HepG2 (cell line): ENCODE data around the gene FETUB. TPM values are rescaled to one million over a fixed set of nuclear protein-coding genes. Genes with fewer than 3 reads are reported as not detected.
A peak's percentile ranks its signal among the peaks of the same experiment; 100 is the strongest.

Experiments
- KAT7 ChIP-seq: IDR thresholded peaks from 2 replicates; pipeline ENCODE4 v1.6.1; 2018; ENCODE audit warnings: borderline replicate concordance, missing compliant biosample characterization
- PCBP2 ChIP-seq: fragments of 200-400 bp; formaldehyde crosslinking; optimal IDR thresholded peaks from 2 replicates; pipeline ENCODE3; 2018; ENCODE audit warnings: low read length, low read depth; ENCODE audit not compliant: poor library complexity, severe bottlenecking
- RFX3 ChIP-seq: IDR thresholded peaks from 2 replicates; pipeline ENCODE4 v1.6.1; 2016; ENCODE audit warnings: missing biosample characterization, missing genetic modification reagents
- ZMYM2 ChIP-seq: sonication (generic); formaldehyde crosslinking; IDR thresholded peaks from 2 replicates; pipeline ENCODE4 v1.8.0; 2022; ENCODE audit warnings: mild to moderate bottlenecking, missing genetic modification reagents
- ZNF12 ChIP-seq: sonication (generic); formaldehyde crosslinking; IDR thresholded peaks from 2 replicates; pipeline ENCODE4 v1.5.0; 2020; ENCODE audit warnings: missing genetic modification reagents
- ZNF296 ChIP-seq: sonication (generic); formaldehyde crosslinking; conservative IDR thresholded peaks from 2 replicates; pipeline ENCODE4 v1.5.0; 2020; ENCODE audit warnings: mild to moderate bottlenecking, missing genetic modification reagents
- ZNF503 ChIP-seq: sonication (generic); formaldehyde crosslinking; IDR thresholded peaks from 2 replicates; pipeline ENCODE4 v1.4.0; 2020; ENCODE audit warnings: missing genetic modification reagents
- ZNF704 ChIP-seq: sonication (generic); formaldehyde crosslinking; IDR thresholded peaks from 2 replicates; pipeline ENCODE4 v1.8.1; 2023; ENCODE audit warnings: mild to moderate bottlenecking, inconsistent platforms, moderate library complexity, missing genetic modification reagents, borderline replicate concordance
- polyA plus RNA-seq, 8 experiments: library from polyadenylated mRNA; depleted of rRNA in 3 of 8; stranded (reverse) in 7 of 8; unstranded in 1 of 8; fragments of >200 nt; fragmentation: Illumina TruSeq in 4 of 8; extraction: Trizol in 4 of 8; gene quantifications; 2 replicates each; pipeline versions ENCODE4 v1.2.1 to v1.2.3, GENCODE V29; 2011 to 2016; ENCODE audit warnings: low read depth in 4 of 8, missing spikeins in 1 of 8, mixed read lengths in 1 of 8; ENCODE audit not compliant: insufficient read depth in 1 of 8
- total RNA-seq, 5 experiments: library from RNA; depleted of rRNA; stranded (reverse); fragments of >200 nt; fragmentation: Illumina TruSeq; extraction: Trizol; gene quantifications; 2 replicates each; pipeline ENCODE4 v1.2.3, GENCODE V29; 2016; ENCODE audit warnings: low read depth in 1 of 5
- TF ChIP-seq, protein P1 (sequence below): sonication (generic); formaldehyde crosslinking; IDR thresholded peaks from 2 replicates; pipeline ENCODE4 v1.9.0; 2021; ENCODE audit warnings: missing genetic modification reagents, borderline replicate concordance
- TF ChIP-seq, protein P2 (sequence below): sonication (generic); formaldehyde crosslinking; conservative IDR thresholded peaks from 2 replicates; pipeline ENCODE4 v1.8.0; 2022; ENCODE audit warnings: mild to moderate bottlenecking, moderate library complexity, missing genetic modification reagents
- TF ChIP-seq, protein P3 (sequence below): sonication (generic); formaldehyde crosslinking; IDR thresholded peaks from one replicate; pipeline ENCODE4 v1.5.1; 2020; ENCODE audit warnings: mild to moderate bottlenecking, missing genetic modification reagents; ENCODE audit errors: not compliant biosample characterization

The FETUB gene
- total and polyA plus RNA-seq, 2 of the 13 experiments (the other 11 are each of a cell fraction or from before 2014, with no cell fraction given): 2.1 to 4.4 TPM

DNA sequence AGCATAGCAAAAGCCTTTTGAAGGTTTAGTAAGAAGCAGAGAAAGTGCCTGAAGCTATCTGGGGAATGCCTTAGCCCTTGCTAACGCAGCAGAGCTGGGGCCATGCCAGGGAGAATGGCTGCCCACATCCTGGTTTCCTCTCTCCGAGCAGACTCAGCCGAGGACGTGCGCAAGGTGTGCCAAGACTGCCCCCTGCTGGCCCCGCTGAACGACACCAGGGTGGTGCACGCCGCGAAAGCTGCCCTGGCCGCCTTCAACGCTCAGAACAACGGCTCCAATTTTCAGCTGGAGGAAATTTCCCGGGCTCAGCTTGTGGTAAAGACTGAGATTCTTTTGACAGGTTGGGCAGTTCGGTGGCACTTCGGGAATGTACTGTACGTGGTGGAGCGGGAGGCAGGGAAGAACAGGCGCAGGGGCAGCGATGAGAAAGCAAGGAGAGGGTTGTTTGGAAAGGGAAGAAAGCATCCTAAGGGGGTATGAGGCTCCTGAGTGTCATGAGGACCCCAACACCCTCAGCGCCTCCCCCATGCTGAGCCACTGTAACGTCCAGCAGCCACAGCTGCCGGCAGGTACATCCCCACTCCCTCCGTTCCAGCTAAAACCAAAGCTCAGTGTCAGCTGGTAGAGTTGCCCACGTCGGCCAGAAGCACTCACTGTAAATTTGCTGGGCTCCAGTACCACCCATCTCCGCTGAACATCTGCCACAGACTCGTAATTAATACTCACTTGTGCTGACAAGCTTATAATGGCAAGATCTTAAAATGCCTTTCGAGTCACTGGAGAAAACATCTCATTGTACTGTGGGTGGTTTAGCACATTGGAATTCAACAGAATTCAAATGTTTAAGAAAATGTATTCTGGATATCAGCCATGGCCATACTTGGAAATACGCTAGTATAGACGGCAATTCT lies 22.9 kb upstream of the FETUB start (continued):
- TF ChIP-seq, protein P1, sequence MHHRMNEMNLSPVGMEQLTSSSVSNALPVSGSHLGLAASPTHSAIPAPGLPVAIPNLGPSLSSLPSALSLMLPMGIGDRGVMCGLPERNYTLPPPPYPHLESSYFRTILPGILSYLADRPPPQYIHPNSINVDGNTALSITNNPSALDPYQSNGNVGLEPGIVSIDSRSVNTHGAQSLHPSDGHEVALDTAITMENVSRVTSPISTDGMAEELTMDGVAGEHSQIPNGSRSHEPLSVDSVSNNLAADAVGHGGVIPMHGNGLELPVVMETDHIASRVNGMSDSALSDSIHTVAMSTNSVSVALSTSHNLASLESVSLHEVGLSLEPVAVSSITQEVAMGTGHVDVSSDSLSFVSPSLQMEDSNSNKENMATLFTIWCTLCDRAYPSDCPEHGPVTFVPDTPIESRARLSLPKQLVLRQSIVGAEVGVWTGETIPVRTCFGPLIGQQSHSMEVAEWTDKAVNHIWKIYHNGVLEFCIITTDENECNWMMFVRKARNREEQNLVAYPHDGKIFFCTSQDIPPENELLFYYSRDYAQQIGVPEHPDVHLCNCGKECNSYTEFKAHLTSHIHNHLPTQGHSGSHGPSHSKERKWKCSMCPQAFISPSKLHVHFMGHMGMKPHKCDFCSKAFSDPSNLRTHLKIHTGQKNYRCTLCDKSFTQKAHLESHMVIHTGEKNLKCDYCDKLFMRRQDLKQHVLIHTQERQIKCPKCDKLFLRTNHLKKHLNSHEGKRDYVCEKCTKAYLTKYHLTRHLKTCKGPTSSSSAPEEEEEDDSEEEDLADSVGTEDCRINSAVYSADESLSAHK: no peak
- no peak for TF ChIP-seq PCBP2
- peak; percentile 41; the same call in 1 of the 2 replicates for TF ChIP-seq KAT7 (CRISPR knock-in tag)
- no peak for TF ChIP-seq ZNF503 (CRISPR knock-in tag)
- TF ChIP-seq ZNF296: no peak
- no peak for TF ChIP-seq ZMYM2
- no peak for TF ChIP-seq ZNF704
- no peak for TF ChIP-seq RFX3 (CRISPR knock-in tag)
- no peak for TF ChIP-seq ZNF12 (CRISPR knock-in tag)
- TF ChIP-seq, protein P2, sequence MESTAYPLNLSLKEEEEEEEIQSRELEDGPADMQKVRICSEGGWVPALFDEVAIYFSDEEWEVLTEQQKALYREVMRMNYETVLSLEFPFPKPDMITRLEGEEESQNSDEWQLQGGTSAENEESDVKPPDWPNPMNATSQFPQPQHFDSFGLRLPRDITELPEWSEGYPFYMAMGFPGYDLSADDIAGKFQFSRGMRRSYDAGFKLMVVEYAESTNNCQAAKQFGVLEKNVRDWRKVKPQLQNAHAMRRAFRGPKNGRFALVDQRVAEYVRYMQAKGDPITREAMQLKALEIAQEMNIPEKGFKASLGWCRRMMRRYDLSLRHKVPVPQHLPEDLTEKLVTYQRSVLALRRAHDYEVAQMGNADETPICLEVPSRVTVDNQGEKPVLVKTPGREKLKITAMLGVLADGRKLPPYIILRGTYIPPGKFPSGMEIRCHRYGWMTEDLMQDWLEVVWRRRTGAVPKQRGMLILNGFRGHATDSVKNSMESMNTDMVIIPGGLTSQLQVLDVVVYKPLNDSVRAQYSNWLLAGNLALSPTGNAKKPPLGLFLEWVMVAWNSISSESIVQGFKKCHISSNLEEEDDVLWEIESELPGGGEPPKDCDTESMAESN (CRISPR knock-in tag): peak; percentile 74; the same call in 1 of the 2 replicates
- TF ChIP-seq, protein P3, sequence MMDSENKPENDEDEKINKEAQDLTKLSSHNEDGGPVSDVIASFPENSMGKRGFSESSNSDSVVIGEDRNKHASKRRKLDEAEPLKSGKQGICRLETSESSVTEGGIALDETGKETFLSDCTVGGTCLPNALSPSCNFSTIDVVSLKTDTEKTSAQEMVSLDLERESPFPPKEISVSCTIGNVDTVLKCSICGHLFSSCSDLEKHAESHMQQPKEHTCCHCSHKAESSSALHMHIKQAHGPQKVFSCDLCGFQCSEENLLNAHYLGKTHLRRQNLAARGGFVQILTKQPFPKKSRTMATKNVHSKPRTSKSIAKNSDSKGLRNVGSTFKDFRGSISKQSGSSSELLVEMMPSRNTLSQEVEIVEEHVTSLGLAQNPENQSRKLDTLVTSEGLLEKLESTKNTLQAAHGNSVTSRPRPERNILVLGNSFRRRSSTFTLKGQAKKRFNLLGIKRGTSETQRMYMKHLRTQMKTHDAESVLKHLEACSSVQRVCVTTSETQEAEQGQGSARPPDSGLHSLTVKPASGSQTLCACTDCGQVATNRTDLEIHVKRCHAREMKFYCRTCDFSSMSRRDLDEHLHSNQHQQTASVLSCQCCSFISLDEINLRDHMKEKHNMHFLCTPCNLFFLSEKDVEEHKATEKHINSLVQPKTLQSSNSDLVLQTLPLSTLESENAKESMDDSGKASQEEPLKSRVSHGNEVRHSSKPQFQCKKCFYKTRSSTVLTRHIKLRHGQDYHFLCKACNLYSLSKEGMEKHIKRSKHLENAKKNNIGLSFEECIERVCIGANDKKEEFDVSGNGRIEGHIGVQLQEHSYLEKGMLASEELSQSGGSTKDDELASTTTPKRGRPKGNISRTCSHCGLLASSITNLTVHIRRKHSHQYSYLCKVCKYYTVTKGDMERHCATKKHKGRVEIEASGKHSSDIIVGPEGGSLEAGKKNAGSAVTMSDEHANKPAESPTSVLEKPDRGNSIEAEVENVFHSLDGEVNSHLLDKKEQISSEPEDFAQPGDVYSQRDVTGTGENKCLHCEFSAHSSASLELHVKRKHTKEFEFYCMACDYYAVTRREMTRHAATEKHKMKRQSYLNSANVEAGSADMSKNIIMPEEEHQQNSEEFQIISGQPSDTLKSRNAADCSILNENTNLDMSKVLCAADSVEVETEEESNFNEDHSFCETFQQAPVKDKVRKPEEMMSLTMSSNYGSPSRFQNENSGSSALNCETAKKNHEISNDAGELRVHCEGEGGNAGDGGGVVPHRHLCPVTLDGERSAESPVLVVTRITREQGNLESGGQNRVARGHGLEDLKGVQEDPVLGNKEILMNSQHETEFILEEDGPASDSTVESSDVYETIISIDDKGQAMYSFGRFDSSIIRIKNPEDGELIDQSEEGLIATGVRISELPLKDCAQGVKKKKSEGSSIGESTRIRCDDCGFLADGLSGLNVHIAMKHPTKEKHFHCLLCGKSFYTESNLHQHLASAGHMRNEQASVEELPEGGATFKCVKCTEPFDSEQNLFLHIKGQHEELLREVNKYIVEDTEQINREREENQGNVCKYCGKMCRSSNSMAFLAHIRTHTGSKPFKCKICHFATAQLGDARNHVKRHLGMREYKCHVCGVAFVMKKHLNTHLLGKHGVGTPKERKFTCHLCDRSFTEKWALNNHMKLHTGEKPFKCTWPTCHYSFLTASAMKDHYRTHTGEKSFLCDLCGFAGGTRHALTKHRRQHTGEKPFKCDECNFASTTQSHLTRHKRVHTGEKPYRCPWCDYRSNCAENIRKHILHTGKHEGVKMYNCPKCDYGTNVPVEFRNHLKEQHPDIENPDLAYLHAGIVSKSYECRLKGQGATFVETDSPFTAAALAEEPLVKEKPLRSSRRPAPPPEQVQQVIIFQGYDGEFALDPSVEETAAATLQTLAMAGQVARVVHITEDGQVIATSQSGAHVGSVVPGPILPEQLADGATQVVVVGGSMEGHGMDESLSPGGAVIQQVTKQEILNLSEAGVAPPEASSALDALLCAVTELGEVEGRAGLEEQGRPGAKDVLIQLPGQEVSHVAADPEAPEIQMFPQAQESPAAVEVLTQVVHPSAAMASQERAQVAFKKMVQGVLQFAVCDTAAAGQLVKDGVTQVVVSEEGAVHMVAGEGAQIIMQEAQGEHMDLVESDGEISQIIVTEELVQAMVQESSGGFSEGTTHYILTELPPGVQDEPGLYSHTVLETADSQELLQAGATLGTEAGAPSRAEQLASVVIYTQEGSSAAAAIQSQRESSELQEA (CRISPR knock-in tag): no peak
